H54 (cell line): ENCODE results near the gene ARL14.
A peak's percentile ranks its signal among the peaks of the same experiment; 100 is the strongest.

Source experiments
- DNase-seq: peaks from one replicate; pipeline ENCODE4 v3.0.0; 2011; ENCODE audit warnings: low spot score, mixed read lengths; ENCODE audit not compliant: insufficient read length
- FAIRE-seq: peaks from 3 replicates; lab custom pipeline; 2011; peaks lifted over from hg19 to GRCh38; lab: Jason Lieb, UNC
- POLR2A ChIP-seq: IDR thresholded peaks from 2 replicates; pipeline ENCODE4 v1.6.1; 2011; ENCODE audit warnings: low read depth, mild to moderate bottlenecking, low read length

ARL14 gene

GRCh38 chr3:160676547-160677303 lies at the start of gene ARL14:
ARL14 (plus strand) TSS chr3:160677160; CDS start chr3:160677347, 187 bp downstream.
- TF ChIP-seq POLR2A = no peak
- FAIRE-seq = peak; percentile 97

GRCh38 chr3:160629491-160629890 lies 47.5 kb upstream of the ARL14 start:
- FAIRE-seq (no peak), DNase-seq (no peak)
- no peak for TF ChIP-seq POLR2A

More at GRCh38 chr3:160676547-160677303, at the start of gene ARL14:
- DNase-seq = peak; percentile 19

GRCh38 chr3:160633361-160634083 lies 43.4 kb upstream of the ARL14 start:
- no peak for DNase-seq
- peak; percentile 50 for FAIRE-seq
- TF ChIP-seq POLR2A = no peak

GRCh38 chr3:160635213-160635612 lies 41.7 kb upstream of the ARL14 start:
- FAIRE-seq = no peak
- no peak for TF ChIP-seq POLR2A
- DNase-seq = no peak

DNA sequence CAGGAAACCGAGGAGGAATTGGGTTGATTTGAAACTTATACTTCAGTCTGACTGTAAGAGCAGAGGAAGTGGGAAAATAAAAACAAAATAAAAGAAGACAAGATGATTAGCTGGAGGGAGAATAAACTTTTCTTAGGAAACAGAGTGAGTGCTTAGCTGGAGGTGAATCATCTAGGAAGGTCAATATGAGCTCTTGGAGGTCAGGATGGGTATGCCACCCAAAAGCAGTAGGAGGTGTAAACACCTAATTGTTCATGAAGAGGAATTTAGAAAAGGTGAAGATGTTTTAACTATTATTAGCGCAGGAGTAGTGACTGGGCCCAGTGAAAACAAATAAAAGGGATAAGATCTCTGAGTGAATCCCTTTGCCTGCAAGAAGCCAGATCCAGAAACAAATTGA lies 39.9 kb upstream of the ARL14 start:
- TF ChIP-seq POLR2A = no peak
- no peak for FAIRE-seq
- no peak for DNase-seq

- no peak for TF ChIP-seq POLR2A
- DNase-seq (no peak), FAIRE-seq (no peak)
These were observed 38.8 kb upstream of the ARL14 start for GRCh38 chr3:160638184-160638583.

GRCh38 chr3:160641665-160642309 lies 35.2 kb upstream of the ARL14 start:
- DNase-seq (no peak), FAIRE-seq (peak; percentile 77)
- TF ChIP-seq POLR2A = no peak

GRCh38 chr3:160643994-160644393 lies 33.0 kb upstream of the ARL14 start:
- DNase-seq (no peak), FAIRE-seq (no peak)
- no peak for TF ChIP-seq POLR2A

DNA sequence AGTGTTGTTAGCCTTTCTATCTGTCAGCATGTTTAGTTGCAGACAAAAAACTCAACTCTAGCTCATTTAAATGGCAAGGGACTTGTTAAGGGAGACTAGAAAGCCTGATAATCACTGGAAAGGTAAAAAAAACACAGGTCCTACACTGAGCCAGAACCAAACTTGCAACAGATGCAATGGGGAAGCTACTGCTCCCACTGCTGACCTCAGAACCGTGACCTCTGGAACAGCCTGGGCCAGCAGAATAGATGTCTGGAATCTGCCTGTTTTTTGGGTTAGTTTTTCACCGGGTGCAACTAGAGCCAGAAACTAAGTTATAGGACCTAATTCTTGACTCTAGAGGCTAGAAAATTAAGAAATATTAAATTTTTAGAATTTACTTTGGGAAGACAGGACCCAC lies 32.5 kb upstream of the ARL14 start:
- FAIRE-seq = no peak
- no peak for TF ChIP-seq POLR2A
- no peak for DNase-seq

DNA sequence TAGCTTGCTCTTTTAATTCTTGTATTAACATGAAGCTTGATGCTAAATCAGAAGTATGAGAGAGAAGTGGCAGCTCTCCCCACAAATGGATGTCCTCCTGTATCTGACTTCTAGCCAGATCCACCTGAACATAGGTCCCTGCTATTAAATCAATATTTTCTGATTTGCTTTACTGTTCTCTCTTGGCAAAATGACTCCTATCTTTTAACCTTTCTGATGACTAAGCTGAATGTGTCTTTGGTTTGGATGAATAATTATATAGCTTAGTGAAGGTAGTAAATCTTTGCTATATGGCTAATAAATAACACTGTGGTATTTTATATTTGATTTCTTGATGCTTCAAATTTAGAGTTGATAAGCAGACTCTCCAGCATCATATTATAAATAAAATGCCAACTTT lies 28.3 kb upstream of the ARL14 start:
- DNase-seq (no peak), FAIRE-seq (no peak)
- no peak for TF ChIP-seq POLR2A

GRCh38 chr3:160649596-160649995 lies 27.4 kb upstream of the ARL14 start:
- DNase-seq = no peak
- TF ChIP-seq POLR2A = no peak
- peak; percentile 55 for FAIRE-seq

- no peak for DNase-seq
- no peak for TF ChIP-seq POLR2A
- peak; percentile 48 for FAIRE-seq
These were observed 23.4 kb upstream of the ARL14 start for GRCh38 chr3:160653512-160653911.

DNA sequence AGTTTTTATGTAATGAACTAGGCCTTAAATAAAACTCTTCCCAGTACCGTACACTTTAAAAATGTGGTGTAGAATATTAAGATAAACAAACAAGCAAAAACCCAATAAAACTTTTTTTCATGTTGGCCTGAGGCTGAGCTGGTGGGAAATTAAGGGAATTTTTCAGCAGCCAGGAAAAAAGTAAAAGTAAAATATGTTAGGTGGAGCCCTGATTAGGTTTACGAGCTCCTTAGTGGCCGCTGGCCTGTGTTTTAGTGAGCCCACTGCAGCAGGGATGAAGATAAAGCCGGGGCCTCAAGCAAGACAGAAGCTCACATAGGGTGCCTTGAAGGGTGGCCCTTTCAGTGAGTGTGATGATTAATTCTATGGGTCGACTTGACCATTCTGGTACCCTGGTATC lies 16.1 kb upstream of the ARL14 start:
- no peak for TF ChIP-seq POLR2A
- no peak for FAIRE-seq

DNA sequence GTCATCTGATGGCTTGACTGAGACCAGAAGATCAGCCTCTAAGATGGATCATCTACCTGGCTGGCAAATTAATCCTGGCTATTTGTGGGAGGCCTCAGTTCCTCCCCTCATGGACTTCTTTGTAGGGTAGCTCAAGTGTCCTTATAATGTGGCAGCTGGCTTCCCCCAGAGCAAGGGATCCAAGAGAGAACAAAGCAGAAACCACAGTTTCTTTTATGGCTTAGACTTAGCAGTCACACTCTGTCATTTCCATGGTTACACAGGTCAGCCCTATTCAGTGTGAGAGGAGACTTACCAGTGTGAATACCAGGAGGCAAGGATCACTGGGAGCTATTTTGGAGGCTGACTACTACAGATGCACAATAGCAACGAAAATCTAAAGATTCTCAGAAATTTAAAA lies 15.3 kb upstream of the ARL14 start:
- FAIRE-seq (peak; percentile 48), DNase-seq (no peak)
- no peak for TF ChIP-seq POLR2A

More for the DNA sequence above, 16.1 kb upstream of the ARL14 start:
- DNase-seq = no peak
